Measurements from ENCODE around the gene LMOD1. TPM values are rescaled to one million over a fixed set of nuclear protein-coding genes. Genes with fewer than 3 reads are reported as not detected.

The LMOD1 gene
- total and polyA plus RNA-seq, 2 donors (not counting 1 experiment from before 2014, with no cell fraction given): not detected

- Histone ChIP-seq H3K9ac (ENCODE audit: low read length) (no peak overlapping the region), H3K4me2 (replicated peaks; ENCODE audit: low read depth, low read length, poor library complexity, severe bottlenecking) (no peak overlapping the region), H3K4me1 (ENCODE audit: control insufficient read depth in 2 of 2, insufficient read depth in 2 of 2, low read length in 2 of 2) (peaks cover 10 to 11% of the 10 kb centered on the region in 2 donors), H3K79me2 (ENCODE audit: control insufficient read depth, insufficient read depth, low read length) (no peaks in the 10 kb centered on the region), H2AFZ (ENCODE audit: insufficient read depth, low read depth, low read length, poor library complexity, severe bottlenecking) (no peak overlapping the region), H4K20me1 (ENCODE audit: control insufficient read depth, insufficient read depth, low read length, poor library complexity, severe bottlenecking) (no peaks in the 10 kb centered on the region), H3K4me3 (ENCODE audit: control extremely low read depth in 1 of 5, extremely low read depth in 1 of 5, insufficient read depth in 1 of 5, low read depth in 2 of 5, low read length in 4 of 5) (no peak overlapping the region), H3K27ac (ENCODE audit: low read length in 2 of 2) (no peak overlapping the region), H3K36me3 (replicated peaks in 1 of 2; ENCODE audit: control extremely low read depth in 1 of 2, control insufficient read depth in 1 of 2, extremely low read depth in 1 of 2, insufficient read depth in 2 of 2, low read length in 1 of 2) (no peaks in the 10 kb centered on the region), H3K9me3 (ENCODE audit: control extremely low read depth in 1 of 3, control insufficient read depth in 2 of 3, insufficient read depth in 1 of 3, low read length in 2 of 3) (peaks cover 0 to 6% (median 0%) of the 10 kb centered on the region in 3 donors), H3K27me3 (replicated peaks in 1 of 4; ENCODE audit: control extremely low read depth in 1 of 4, control insufficient read depth in 3 of 4, insufficient read depth in 4 of 4, low read length in 3 of 4) (peaks cover 0 to 41% (median 31%) of the 10 kb centered on the region in 4 experiments)
- ATAC-seq (ENCODE audit: low read depth): no peak
- Mint-ChIP-seq H3K4me1 (peaks cover 11% of the 10 kb centered on the region), H3K9me3 (ENCODE audit: insufficient read depth) (no peaks in the 10 kb centered on the region), H3K4me3 (no peak overlapping the region), H3K27ac (no peak overlapping the region), H3K27me3 (peaks cover 56% of the 10 kb centered on the region)
- WGBS (ENCODE audit: insufficient coverage): 68% methylated on average over 3 of the region's 4 CpGs
- no peak for DNase-seq
- intact Hi-C loops (cut with micrococcal nuclease): no loop called here
- ChIA-PET POLR2A (no interaction called here), CTCF (no interaction called here)
- no peak for TF ChIP-seq EZH2 (IDR thresholded peaks at IDR 0.05; ENCODE audit: borderline replicate concordance, insufficient read depth, low read depth, low read length, poor library complexity, severe bottlenecking)
- TF ChIP-seq, protein P1, sequence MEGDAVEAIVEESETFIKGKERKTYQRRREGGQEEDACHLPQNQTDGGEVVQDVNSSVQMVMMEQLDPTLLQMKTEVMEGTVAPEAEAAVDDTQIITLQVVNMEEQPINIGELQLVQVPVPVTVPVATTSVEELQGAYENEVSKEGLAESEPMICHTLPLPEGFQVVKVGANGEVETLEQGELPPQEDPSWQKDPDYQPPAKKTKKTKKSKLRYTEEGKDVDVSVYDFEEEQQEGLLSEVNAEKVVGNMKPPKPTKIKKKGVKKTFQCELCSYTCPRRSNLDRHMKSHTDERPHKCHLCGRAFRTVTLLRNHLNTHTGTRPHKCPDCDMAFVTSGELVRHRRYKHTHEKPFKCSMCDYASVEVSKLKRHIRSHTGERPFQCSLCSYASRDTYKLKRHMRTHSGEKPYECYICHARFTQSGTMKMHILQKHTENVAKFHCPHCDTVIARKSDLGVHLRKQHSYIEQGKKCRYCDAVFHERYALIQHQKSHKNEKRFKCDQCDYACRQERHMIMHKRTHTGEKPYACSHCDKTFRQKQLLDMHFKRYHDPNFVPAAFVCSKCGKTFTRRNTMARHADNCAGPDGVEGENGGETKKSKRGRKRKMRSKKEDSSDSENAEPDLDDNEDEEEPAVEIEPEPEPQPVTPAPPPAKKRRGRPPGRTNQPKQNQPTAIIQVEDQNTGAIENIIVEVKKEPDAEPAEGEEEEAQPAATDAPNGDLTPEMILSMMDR (IDR thresholded peaks at IDR 0.05): no peak
Observed at GRCh38 chr1:201945157-201945556, 1.2 kb downstream of the LMOD1 start.

GRCh38 chr1:201944639-201945038 is 1.7 kb downstream of the LMOD1 start:
- no peak overlapping the region for H3K4me3 ChIP-seq (ENCODE audit: control extremely low read depth in 1 of 5, extremely low read depth in 1 of 5, insufficient read depth in 1 of 5, low read depth in 2 of 5, low read length in 4 of 5)
- no peak for TF ChIP-seq EZH2 (IDR thresholded peaks at IDR 0.05; ENCODE audit: borderline replicate concordance, insufficient read depth, low read depth, low read length, poor library complexity, severe bottlenecking)
- TF ChIP-seq, protein P1 (IDR thresholded peaks at IDR 0.05): no peak
- Mint-ChIP-seq H3K27ac (no peak overlapping the region), H3K4me3 (no peak overlapping the region), H3K9me3 (ENCODE audit: insufficient read depth) (no peaks in the 10 kb centered on the region), H3K4me1 (peaks cover 11% of the 10 kb centered on the region), H3K27me3 (peaks cover 60% of the 10 kb centered on the region)
- no peak for ATAC-seq (ENCODE audit: low read depth)
- no peak overlapping the region for H3K9ac ChIP-seq (ENCODE audit: low read length)
- no peaks in the 10 kb centered on the region for H4K20me1 ChIP-seq (ENCODE audit: control insufficient read depth, insufficient read depth, low read length, poor library complexity, severe bottlenecking)
- ChIA-PET POLR2A (no interaction called here), CTCF (no interaction called here)
- H2AFZ ChIP-seq (ENCODE audit: insufficient read depth, low read depth, low read length, poor library complexity, severe bottlenecking): no peak overlapping the region
- peaks cover 0 to 6% (median 0%) of the 10 kb centered on the region in 3 donors for H3K9me3 ChIP-seq (ENCODE audit: control extremely low read depth in 1 of 3, control insufficient read depth in 2 of 3, insufficient read depth in 1 of 3, low read length in 2 of 3)
- no peak for DNase-seq
- no peaks in the 10 kb centered on the region for H3K79me2 ChIP-seq (ENCODE audit: control insufficient read depth, insufficient read depth, low read length)
- H3K4me1 ChIP-seq (ENCODE audit: control insufficient read depth in 2 of 2, insufficient read depth in 2 of 2, low read length in 2 of 2): peaks cover 10 to 11% of the 10 kb centered on the region in 2 donors
- no peak overlapping the region for H3K27ac ChIP-seq (ENCODE audit: low read length in 2 of 2)
- H3K27me3 ChIP-seq (replicated peaks in 1 of 4; ENCODE audit: control extremely low read depth in 1 of 4, control insufficient read depth in 3 of 4, insufficient read depth in 4 of 4, low read length in 3 of 4): peaks cover 0 to 41% (median 31%) of the 10 kb centered on the region in 4 experiments
- H3K4me2 ChIP-seq (replicated peaks; ENCODE audit: low read depth, low read length, poor library complexity, severe bottlenecking): no peak overlapping the region
- H3K36me3 ChIP-seq (replicated peaks in 1 of 2; ENCODE audit: control extremely low read depth in 1 of 2, control insufficient read depth in 1 of 2, extremely low read depth in 1 of 2, insufficient read depth in 2 of 2, low read length in 1 of 2): no peaks in the 10 kb centered on the region
- WGBS (ENCODE audit: insufficient coverage): 71% methylated on average over 1 of the region's 3 CpGs
- intact Hi-C loops (cut with micrococcal nuclease): no loop called here

Data from B cell (primary cell).